ENCODE measurements around the gene ZBTB46. TPM values are rescaled to one million over a fixed set of nuclear protein-coding genes. Genes with fewer than 3 reads are reported as not detected.

ZBTB46 gene
- total and polyA plus RNA-seq, 2 donors (not counting 1 experiment from before 2014, with no cell fraction given), result 0.96 to 4.5 TPM

DNA sequence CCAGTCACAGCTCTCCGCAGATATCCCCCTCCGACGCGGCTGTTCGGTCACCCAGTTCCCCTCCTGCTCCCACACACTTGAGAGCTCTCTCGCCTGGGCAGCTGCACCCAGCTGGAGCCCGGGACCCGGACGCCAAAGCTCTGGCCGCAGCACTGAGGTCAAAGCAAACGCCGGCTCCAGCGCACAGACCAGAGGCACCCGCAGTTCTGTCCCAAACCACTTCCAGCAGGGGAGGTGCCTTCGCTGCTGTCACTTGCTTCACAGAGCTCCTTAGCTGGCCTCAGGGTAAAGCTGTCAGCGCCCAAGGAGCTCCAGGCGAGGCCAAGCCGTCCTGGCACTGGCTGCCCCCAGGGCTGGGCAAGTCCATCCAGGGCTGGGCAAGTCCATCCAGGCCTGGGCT is 63.6 kb downstream of the ZBTB46 start:
- H4K20me1 ChIP-seq (ENCODE audit: control insufficient read depth, extremely low read depth, insufficient read depth, low read length), result no peaks in the 10 kb centered on the region
- H3K4me3 ChIP-seq (replicated peaks in 1 of 4; ENCODE audit: control extremely low read depth in 1 of 4, insufficient read depth in 1 of 4, low read depth in 3 of 4, low read length in 4 of 4), result no peak overlapping the region
- H3K36me3 ChIP-seq (ENCODE audit: control insufficient read depth, insufficient read depth, low read length), result no peaks in the 10 kb centered on the region
- no peak overlapping the region for H3K27ac ChIP-seq (ENCODE audit: insufficient read depth, low read length)
- H3K4me2 ChIP-seq (ENCODE audit: extremely low read depth, insufficient read depth, low read length), result no peak overlapping the region
- H3K27me3 ChIP-seq (ENCODE audit: control insufficient read depth, insufficient read depth, low read length), result no peaks in the 10 kb centered on the region
- DNase-seq (ENCODE audit: low read depth in 2 of 2), result no peak
- H3K9me3 ChIP-seq (ENCODE audit: control insufficient read depth, insufficient read depth, low read depth, low read length), result no peaks in the 10 kb centered on the region
- TF ChIP-seq, protein P1, sequence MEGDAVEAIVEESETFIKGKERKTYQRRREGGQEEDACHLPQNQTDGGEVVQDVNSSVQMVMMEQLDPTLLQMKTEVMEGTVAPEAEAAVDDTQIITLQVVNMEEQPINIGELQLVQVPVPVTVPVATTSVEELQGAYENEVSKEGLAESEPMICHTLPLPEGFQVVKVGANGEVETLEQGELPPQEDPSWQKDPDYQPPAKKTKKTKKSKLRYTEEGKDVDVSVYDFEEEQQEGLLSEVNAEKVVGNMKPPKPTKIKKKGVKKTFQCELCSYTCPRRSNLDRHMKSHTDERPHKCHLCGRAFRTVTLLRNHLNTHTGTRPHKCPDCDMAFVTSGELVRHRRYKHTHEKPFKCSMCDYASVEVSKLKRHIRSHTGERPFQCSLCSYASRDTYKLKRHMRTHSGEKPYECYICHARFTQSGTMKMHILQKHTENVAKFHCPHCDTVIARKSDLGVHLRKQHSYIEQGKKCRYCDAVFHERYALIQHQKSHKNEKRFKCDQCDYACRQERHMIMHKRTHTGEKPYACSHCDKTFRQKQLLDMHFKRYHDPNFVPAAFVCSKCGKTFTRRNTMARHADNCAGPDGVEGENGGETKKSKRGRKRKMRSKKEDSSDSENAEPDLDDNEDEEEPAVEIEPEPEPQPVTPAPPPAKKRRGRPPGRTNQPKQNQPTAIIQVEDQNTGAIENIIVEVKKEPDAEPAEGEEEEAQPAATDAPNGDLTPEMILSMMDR (conservative IDR thresholded peaks at IDR 0.05 in 1 of 2, IDR thresholded peaks at IDR 0.05 in 1 of 2; ENCODE audit: low read depth in 1 of 2, low read length in 2 of 2), result no peak
- H3K9ac ChIP-seq (ENCODE audit: insufficient read depth, low read length), result no peak overlapping the region
- H3K4me1 ChIP-seq (ENCODE audit: control insufficient read depth, extremely low read depth, insufficient read depth, low read length), result no peaks in the 10 kb centered on the region
- H2AFZ ChIP-seq (ENCODE audit: low read length), result no peak overlapping the region
- H3K79me2 ChIP-seq (ENCODE audit: control insufficient read depth, insufficient read depth, low read length), result no peaks in the 10 kb centered on the region

DNA sequence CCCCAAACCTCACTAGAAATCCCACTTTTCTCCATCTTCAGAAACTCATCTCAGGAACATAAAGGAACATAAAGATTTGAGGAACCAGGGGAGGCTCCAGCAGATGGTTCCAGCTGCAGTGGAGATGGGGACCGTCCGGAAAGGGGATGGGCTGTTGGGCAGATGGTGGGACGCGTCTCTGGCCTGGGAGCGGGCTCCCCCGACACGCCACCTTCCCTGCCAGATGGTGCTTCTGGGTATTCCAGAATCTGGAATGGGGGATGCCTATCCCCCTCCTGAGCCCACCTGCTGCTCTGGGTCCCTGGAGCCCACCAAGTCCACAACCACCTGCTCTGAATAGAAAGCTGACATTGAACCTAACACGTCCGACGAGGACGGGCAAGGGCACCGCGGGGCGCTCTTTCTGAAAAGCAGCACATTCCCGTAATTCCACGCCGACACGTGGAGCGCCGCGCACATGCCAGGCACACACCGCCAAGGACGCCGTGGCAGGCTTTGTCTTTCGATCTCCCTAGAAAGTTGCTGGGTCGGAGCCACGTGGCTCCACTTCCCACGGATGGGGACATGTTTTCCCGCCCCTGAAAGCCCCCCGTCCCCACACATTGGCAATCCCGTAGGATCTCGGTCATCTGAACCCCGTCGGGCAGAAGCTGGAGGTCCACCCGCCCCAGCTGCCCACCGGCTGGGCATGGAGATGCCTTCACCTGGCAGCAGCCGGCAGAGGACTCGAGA is 64.2 kb downstream of the ZBTB46 start:
- TF ChIP-seq, protein P1 (conservative IDR thresholded peaks at IDR 0.05 in 1 of 2, IDR thresholded peaks at IDR 0.05 in 1 of 2; ENCODE audit: low read depth in 1 of 2, low read length in 2 of 2), result no peak
- no peak for TF ChIP-seq EZH2 (IDR thresholded peaks at IDR 0.05; ENCODE audit: low read length, missing control alignments)
- Histone ChIP-seq H3K36me3 (ENCODE audit: control insufficient read depth, insufficient read depth, low read length) (no peaks in the 10 kb centered on the region), H2AFZ (ENCODE audit: low read length) (no peak overlapping the region), H3K27me3 (ENCODE audit: control insufficient read depth, insufficient read depth, low read length) (no peaks in the 10 kb centered on the region), H3K27ac (ENCODE audit: insufficient read depth, low read length) (no peak overlapping the region), H4K20me1 (ENCODE audit: control insufficient read depth, extremely low read depth, insufficient read depth, low read length) (no peaks in the 10 kb centered on the region), H3K4me2 (ENCODE audit: extremely low read depth, insufficient read depth, low read length) (no peak overlapping the region), H3K4me1 (ENCODE audit: control insufficient read depth, extremely low read depth, insufficient read depth, low read length) (no peaks in the 10 kb centered on the region), H3K79me2 (ENCODE audit: control insufficient read depth, insufficient read depth, low read length) (no peaks in the 10 kb centered on the region), H3K9me3 (ENCODE audit: control insufficient read depth, insufficient read depth, low read depth, low read length) (no peaks in the 10 kb centered on the region), H3K4me3 (replicated peaks in 1 of 4; ENCODE audit: control extremely low read depth in 1 of 4, insufficient read depth in 1 of 4, low read depth in 3 of 4, low read length in 4 of 4) (no peak overlapping the region), H3K9ac (ENCODE audit: insufficient read depth, low read length) (no peak overlapping the region)
- DNase-seq (ENCODE audit: low read depth in 2 of 2), result no peak

DNA sequence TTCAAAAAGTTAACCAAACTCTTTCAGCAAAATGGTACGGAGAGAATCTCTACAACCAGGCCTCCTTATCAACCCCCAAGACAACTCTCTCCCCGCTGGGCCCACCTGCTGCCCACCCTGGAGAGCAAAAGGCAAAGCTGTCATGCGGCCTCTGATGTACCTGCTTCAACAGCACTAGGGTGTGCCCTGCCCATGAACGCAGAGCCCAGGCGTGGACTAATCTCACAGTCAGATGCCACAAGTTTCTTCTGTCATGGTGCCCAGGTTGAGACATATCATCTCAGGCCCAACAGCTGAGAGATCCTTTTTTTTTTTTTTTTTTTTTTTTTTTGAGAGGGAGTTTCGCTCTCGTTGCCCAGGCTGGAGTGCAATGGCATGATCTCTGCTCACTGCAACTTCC is 65.2 kb downstream of the ZBTB46 start:
- H3K27me3 ChIP-seq (ENCODE audit: control insufficient read depth, insufficient read depth, low read length), result no peaks in the 10 kb centered on the region
- H3K4me1 ChIP-seq (ENCODE audit: control insufficient read depth, extremely low read depth, insufficient read depth, low read length), result no peaks in the 10 kb centered on the region
- DNase-seq (ENCODE audit: low read depth in 2 of 2), result no peak
- H3K79me2 ChIP-seq (ENCODE audit: control insufficient read depth, insufficient read depth, low read length), result no peaks in the 10 kb centered on the region
- no peak overlapping the region for H3K9ac ChIP-seq (ENCODE audit: insufficient read depth, low read length)
- H2AFZ ChIP-seq (ENCODE audit: low read length), result no peak overlapping the region
- TF ChIP-seq, protein P1 (conservative IDR thresholded peaks at IDR 0.05 in 1 of 2, IDR thresholded peaks at IDR 0.05 in 1 of 2; ENCODE audit: low read depth in 1 of 2, low read length in 2 of 2), result no peak
- TF ChIP-seq EZH2 (IDR thresholded peaks at IDR 0.05; ENCODE audit: low read length, missing control alignments), result no peak
- no peaks in the 10 kb centered on the region for H3K9me3 ChIP-seq (ENCODE audit: control insufficient read depth, insufficient read depth, low read depth, low read length)
- H3K27ac ChIP-seq (ENCODE audit: insufficient read depth, low read length), result no peak overlapping the region
- no peak overlapping the region for H3K4me2 ChIP-seq (ENCODE audit: extremely low read depth, insufficient read depth, low read length)
- no peaks in the 10 kb centered on the region for H4K20me1 ChIP-seq (ENCODE audit: control insufficient read depth, extremely low read depth, insufficient read depth, low read length)
- no peaks in the 10 kb centered on the region for H3K36me3 ChIP-seq (ENCODE audit: control insufficient read depth, insufficient read depth, low read length)
- no peak overlapping the region for H3K4me3 ChIP-seq (replicated peaks in 1 of 4; ENCODE audit: control extremely low read depth in 1 of 4, insufficient read depth in 1 of 4, low read depth in 3 of 4, low read length in 4 of 4)
